HEK293 (cell line): ENCODE measurements around the gene ATP1B2.
"Not testable (repeated sequence)": the region's sequence is repeated elsewhere in the genome, so short reads cannot be mapped to it uniquely, and the experiment has no call there.

ENCODE experiments used
- CTCF ChIA-PET: fragments of 350-600 bp; formaldehyde crosslinking; extraction: SDS; loops from one replicate; lab custom pipeline; 2021; ENCODE audit warnings: antibody characterized with exemption; lab: Yijun Ruan, JAX
- POLR2A ChIA-PET: fragments of 300-600 bp; formaldehyde crosslinking; extraction: SDS; loops from one replicate; lab custom pipeline; 2020; ENCODE audit warnings: antibody characterized with exemption, inconsistent platforms; lab: Yijun Ruan, JAX
- H3K27ac ChIP-seq: fragments of 200-500 bp; sonication (Bioruptor generic); 2 replicates; pipeline ENCODE4 v1.5.1; 2014; ENCODE audit warnings: low read depth, low read length, control low read depth, inconsistent platforms; ENCODE audit errors: extremely low read depth
- H3K36me3 ChIP-seq, 2 experiments: fragments of 200-500 bp in 1 of 2; sonication (Bioruptor generic) in 1 of 2; 1 replicate in 1 of 2; 2 replicates in 1 of 2; pipeline ENCODE4 v1.5.1; 2014 to 2017; ENCODE audit warnings: inconsistent platforms in 2 of 2, low read length in 2 of 2; ENCODE audit not compliant: control insufficient read depth in 2 of 2, insufficient read depth in 1 of 2
- H3K4me1 ChIP-seq: fragments of 200-500 bp; sonication (Bioruptor generic); 2 replicates; pipeline ENCODE4 v1.5.1; 2014; ENCODE audit warnings: mild to moderate bottlenecking, low read length, inconsistent platforms; ENCODE audit not compliant: control insufficient read depth, insufficient read depth
- H3K4me3 ChIP-seq: 2 replicates; pipeline ENCODE4 v1.5.1; 2011; ENCODE audit warnings: low read depth, mild to moderate bottlenecking, control low read depth, low read length, moderate library complexity
- H3K9me3 ChIP-seq: fragments of 200-500 bp; sonication (Bioruptor generic); 2 replicates; pipeline ENCODE4 v1.5.1; 2014; ENCODE audit warnings: low read depth, low read length, inconsistent platforms; ENCODE audit not compliant: control insufficient read depth, insufficient read depth
- BCL11B ChIP-seq: fragments of 450-650 bp; formaldehyde crosslinking; IDR thresholded peaks from 2 replicates; pipeline ENCODE4 v1.5.1; 2016; ENCODE audit warnings: low read depth, missing biosample characterization, missing genetic modification characterization
- BCL6B ChIP-seq: fragments of 450-650 bp; formaldehyde crosslinking; IDR thresholded peaks from 2 replicates; pipeline ENCODE4 v1.5.1; 2017; ENCODE audit warnings: missing biosample characterization, missing genetic modification characterization
- EGR2 ChIP-seq: fragments of 450-650 bp; formaldehyde crosslinking; IDR thresholded peaks from 2 replicates; pipeline ENCODE4 v1.5.1; 2016; ENCODE audit warnings: low read depth, missing biosample characterization, missing genetic modification characterization
- KLF1 ChIP-seq: fragments of 450-650 bp; formaldehyde crosslinking; IDR thresholded peaks from 2 replicates; pipeline ENCODE4 v1.5.1; 2016; ENCODE audit warnings: missing biosample characterization, missing genetic modification characterization
- MYNN ChIP-seq: fragments of 450-650 bp; formaldehyde crosslinking; IDR thresholded peaks from 2 replicates; pipeline ENCODE4 v1.5.1; 2016; ENCODE audit warnings: missing biosample characterization, missing genetic modification characterization, borderline replicate concordance
- PRDM2 ChIP-seq: fragments of 450-650 bp; formaldehyde crosslinking; IDR thresholded peaks from 2 replicates; pipeline ENCODE4 v1.5.1; 2016; ENCODE audit warnings: missing biosample characterization, missing genetic modification characterization, borderline replicate concordance
- TSHZ1 ChIP-seq: fragments of 450-650 bp; formaldehyde crosslinking; IDR thresholded peaks from 2 replicates; pipeline ENCODE4 v1.5.1; 2016; ENCODE audit warnings: missing biosample characterization, missing genetic modification characterization, borderline replicate concordance
- ZBTB48 ChIP-seq: fragments of 450-650 bp; formaldehyde crosslinking; IDR thresholded peaks from 2 replicates; pipeline ENCODE4 v1.5.1; 2016; ENCODE audit warnings: missing biosample characterization, missing genetic modification characterization
- ZEB2 ChIP-seq: fragments of 450-650 bp; formaldehyde crosslinking; IDR thresholded peaks from 2 replicates; pipeline ENCODE4 v1.5.1; 2016; ENCODE audit warnings: missing biosample characterization, missing genetic modification characterization
- ZFP41 ChIP-seq: fragments of 450-650 bp; formaldehyde crosslinking; IDR thresholded peaks from 2 replicates; pipeline ENCODE4 v1.5.1; 2016; ENCODE audit warnings: missing biosample characterization, missing genetic modification characterization, borderline replicate concordance
- ZNF146 ChIP-seq: fragments of 450-650 bp; formaldehyde crosslinking; IDR thresholded peaks from 2 replicates; pipeline ENCODE4 v1.5.1; 2016; ENCODE audit warnings: missing biosample characterization, missing genetic modification characterization
- ZNF184 ChIP-seq: fragments of 450-650 bp; IDR thresholded peaks from 2 replicates; pipeline ENCODE4 v1.5.1; 2018; ENCODE audit warnings: missing biosample characterization, mild to moderate bottlenecking, missing genetic modification characterization
- ZNF19 ChIP-seq: fragments of 450-650 bp; formaldehyde crosslinking; IDR thresholded peaks from 2 replicates; pipeline ENCODE4; 2016; ENCODE audit warnings: missing biosample characterization, missing genetic modification characterization, low read depth
- ZNF2 ChIP-seq: fragments of 450-650 bp; formaldehyde crosslinking; IDR thresholded peaks from 2 replicates; pipeline ENCODE4 v1.5.1; 2016; ENCODE audit warnings: missing biosample characterization, missing genetic modification characterization
- ZNF280D ChIP-seq: fragments of 450-650 bp; formaldehyde crosslinking; IDR thresholded peaks from 2 replicates; pipeline ENCODE4 v1.5.1; 2016; ENCODE audit warnings: missing biosample characterization, missing genetic modification characterization
- ZNF341 ChIP-seq: fragments of 450-650 bp; formaldehyde crosslinking; IDR thresholded peaks from 2 replicates; pipeline ENCODE4; 2016; ENCODE audit warnings: low read depth, missing biosample characterization, missing genetic modification characterization
- ZNF530 ChIP-seq: fragments of 450-650 bp; formaldehyde crosslinking; IDR thresholded peaks from 2 replicates; pipeline ENCODE4 v1.5.1; 2016; ENCODE audit warnings: low read depth, missing biosample characterization, missing genetic modification characterization
- ZNF76 ChIP-seq: fragments of 450-650 bp; formaldehyde crosslinking; IDR thresholded peaks from 2 replicates; pipeline ENCODE4; 2016; ENCODE audit warnings: low read depth, missing biosample characterization, missing genetic modification characterization, borderline replicate concordance
- ZNF777 ChIP-seq: fragments of 450-650 bp; formaldehyde crosslinking; IDR thresholded peaks from 2 replicates; pipeline ENCODE4 v1.5.1; 2017; ENCODE audit warnings: missing biosample characterization, missing genetic modification characterization, borderline replicate concordance
- ZXDB ChIP-seq: fragments of 450-650 bp; formaldehyde crosslinking; IDR thresholded peaks from 2 replicates; pipeline ENCODE4 v1.5.1; 2016; ENCODE audit warnings: missing biosample characterization, missing genetic modification characterization

The ATP1B2 gene

GRCh38 chr17:7640783-7641182 is 9.9 kb upstream of the ATP1B2 start (continued):
- TF ChIP-seq PRDM2 (tag by site-specific recombination) = no peak
- TF ChIP-seq ZFP41 = no peak
- TF ChIP-seq ZNF146 = no peak
- TF ChIP-seq EGR2 (tag by site-specific recombination) = no peak
- TF ChIP-seq ZNF2 (tag by site-specific recombination) = no peak
- no peak for TF ChIP-seq ZNF280D (tag by site-specific recombination)
- TF ChIP-seq ZNF777 (tag by site-specific recombination) = no peak

GRCh38 chr17:7641635-7642034 is 9.1 kb upstream of the ATP1B2 start:
- not testable (repeated sequence) for H3K4me1 ChIP-seq, H3K36me3 ChIP-seq, H3K9me3 ChIP-seq, H3K4me3 ChIP-seq, H3K27ac ChIP-seq
- ChIA-PET CTCF (interaction anchor here (1.1 to 2.8 kb wide), 3 partner anchors 8 to 46 kb away, joined by 3 to 17 read pairs (median 5); partner anchors contain the start of genes TP53 and WRAP53), POLR2A (interaction anchor here (0.6 to 2.2 kb wide), 5 partner anchors 9 to 45 kb away, joined by 3 to 10 read pairs (median 4); partner anchors contain the start of genes ATP1B2, SAT2 and TP53)

GRCh38 chr17:7644775-7645174 is 6.0 kb upstream of the ATP1B2 start:
- Histone ChIP-seq H3K27ac (no peak overlapping the region), H3K9me3 (no peaks in the 10 kb centered on the region), H3K4me3 (no peak overlapping the region), H3K36me3 (no peaks in the 10 kb centered on the region), H3K4me1 (no peaks in the 10 kb centered on the region)
- POLR2A ChIA-PET = no interaction called here
- CTCF ChIA-PET = no interaction called here
- TF ChIP-seq KLF1 (no peak), ZNF76 (tag by site-specific recombination) (no peak), MYNN (tag by site-specific recombination) (no peak), BCL6B (no peak), ZNF341 (no peak), TSHZ1 (tag by site-specific recombination) (no peak), ZNF184 (tag by site-specific recombination) (no peak), ZBTB48 (tag by site-specific recombination) (no peak), ZEB2 (tag by site-specific recombination) (no peak), ZNF19 (tag by site-specific recombination) (no peak), ZXDB (tag by site-specific recombination) (no peak), BCL11B (no peak), ZNF530 (tag by site-specific recombination) (no peak)
